ENCODE measurements around the gene UROS. TPM values are rescaled to one million over a fixed set of nuclear protein-coding genes. Genes with fewer than 3 reads are reported as not detected.

Gene UROS
- total and polyA plus RNA-seq, 2 of the 4 experiments (the other 2 are of a cell fraction): 48.7 to 56.5 TPM

- dilution Hi-C loops (cut with HindIII; ENCODE audit: low sequenced_read_pairs, unreplicated experiment) (no loop called here), intact Hi-C loops (cut with micrococcal nuclease) (no loop called here), in situ Hi-C loops (cut with MboI; ENCODE audit: low sequenced_read_pairs) (no loop called here)
- no peak overlapping the region for H3K14ac ChIP-seq (replicated peaks; ENCODE audit: low read depth, low read length)
- H3K4ac ChIP-seq (ENCODE audit: low read depth, low read length): no peak overlapping the region
- no peaks in the 10 kb centered on the region for H3K9me3 ChIP-seq (ENCODE audit: control insufficient read depth, insufficient read depth, low read length)
- H2BK120ac ChIP-seq (ENCODE audit: low read depth, low read length): no peak overlapping the region
- WGBS, 2 experiments (ENCODE audit: extremely low coverage in 2 of 2, insufficient read length in 1 of 2): no CpG with 5 or more reads among the region's 4 CpGs
- no peak overlapping the region for H2BK20ac ChIP-seq (ENCODE audit: low read depth, low read length)
- H4K20me1 ChIP-seq (ENCODE audit: insufficient read depth, low read length): no peaks in the 10 kb centered on the region
- no peak overlapping the region for H4K91ac ChIP-seq (ENCODE audit: insufficient read depth, low read depth, low read length)
- no peak overlapping the region for H2AK5ac ChIP-seq (ENCODE audit: low read depth, low read length)
- ChIA-PET CTCF (no interaction called here), POLR2A (ENCODE audit: unreplicated experiment) (interaction anchor here (0.6 kb wide), 1 partner anchor 768 kb away, joined by 11 read pairs; no protein-coding TSS in a partner anchor)
- no peaks in the 10 kb centered on the region for H3K4me1 ChIP-seq (ENCODE audit: control insufficient read depth, insufficient read depth, low read length)
- H3K36me3 ChIP-seq (ENCODE audit: control insufficient read depth, insufficient read depth, low read length): peaks cover 22% of the 10 kb centered on the region
- H4K8ac ChIP-seq (ENCODE audit: low read depth in 2 of 2, low read length in 2 of 2): no peak overlapping the region
- no peak overlapping the region for H3K9ac ChIP-seq (ENCODE audit: low read depth, low read length)
- H2BK5ac ChIP-seq (ENCODE audit: low read depth, low read length, poor library complexity, severe bottlenecking): no peak overlapping the region
- H3K27ac ChIP-seq (ENCODE audit: insufficient read depth, low read length): no peak overlapping the region
- no peak for DNase-seq
- no peak overlapping the region for H2AFZ ChIP-seq (replicated peaks; ENCODE audit: low read length, poor library complexity)
- TF ChIP-seq BHLHE40 (IDR thresholded peaks at IDR 0.05; ENCODE audit: low read depth, low read length) (no peak), RFX5 (IDR thresholded peaks at IDR 0.05; ENCODE audit: low read depth, low read length) (no peak), CTCF (conservative IDR thresholded peaks at IDR 0.05; ENCODE audit: low read depth, low read length) (no peak), NFE2L2 (IDR thresholded peaks at IDR 0.05; ENCODE audit: low read depth, low read length) (no peak), CHD1 (IDR thresholded peaks at IDR 0.05; ENCODE audit: low read depth, low read length) (no peak), CEBPB (IDR thresholded peaks at IDR 0.05; ENCODE audit: low read depth, low read length) (no peak), RAD21 (IDR thresholded peaks at IDR 0.05; ENCODE audit: low read length) (no peak), USF2 (IDR thresholded peaks at IDR 0.05; ENCODE audit: low read depth, low read length) (no peak), SMC3 (IDR thresholded peaks at IDR 0.05; ENCODE audit: low read depth, low read length) (no peak), MAFK (IDR thresholded peaks at IDR 0.05; ENCODE audit: low read depth, low read length) (no peak), MXI1 (IDR thresholded peaks at IDR 0.05; ENCODE audit: borderline replicate concordance, low read depth, low read length) (no peak), FOS (IDR thresholded peaks at IDR 0.05; ENCODE audit: low read depth, low read length) (no peak), RCOR1 (IDR thresholded peaks at IDR 0.05; ENCODE audit: insufficient replicate concordance, low read length) (no peak), MAZ (IDR thresholded peaks at IDR 0.05; ENCODE audit: borderline replicate concordance, low read depth, low read length) (no peak), POLR2A (IDR thresholded peaks at IDR 0.05; ENCODE audit: low read depth, low read length) (no peak), ELK1 (IDR thresholded peaks at IDR 0.05; ENCODE audit: borderline replicate concordance, low read depth, low read length) (no peak)
- H3K9me1 ChIP-seq (ENCODE audit: insufficient read depth, low read length): no peaks in the 10 kb centered on the region
- H4K5ac ChIP-seq (ENCODE audit: low read depth, low read length): no peak overlapping the region
- no peak overlapping the region for H3K18ac ChIP-seq (ENCODE audit: low read depth, low read length)
- H3K56ac ChIP-seq (ENCODE audit: extremely low read depth, insufficient read depth, low read length): no peak overlapping the region
- H3K23ac ChIP-seq (ENCODE audit: low read depth, low read length): no peak overlapping the region
- ATAC-seq (ENCODE audit: low read depth): no peak
- H2AK9ac ChIP-seq (replicated peaks; ENCODE audit: low read depth, low read length, poor library complexity): no peak overlapping the region
- H3K4me3 ChIP-seq (ENCODE audit: insufficient read depth, low read depth, low read length): no peak overlapping the region
- no peak overlapping the region for H3K4me2 ChIP-seq (ENCODE audit: low read depth, low read length)
- H3K79me1 ChIP-seq (ENCODE audit: low read depth in 1 of 2, low read length in 2 of 2): peaks cover 11 to 14% of the 10 kb centered on the region in 2 experiments
- BruUV-seq (replicated peaks): no TSS peak
- H2BK15ac ChIP-seq (ENCODE audit: low read depth, low read length): no peak overlapping the region
- H3K27me3 ChIP-seq (ENCODE audit: control insufficient read depth, insufficient read depth, low read length): no peaks in the 10 kb centered on the region
Measured at GRCh38 chr10:125816548-125816947, 6.5 kb downstream of the UROS start.

Measured in IMR-90 (cell line).